WTC11 (cell line): Measurements from ENCODE around the gene ARHGAP26.
"Not testable (repeated sequence)": the region's sequence is repeated elsewhere in the genome, so short reads cannot be mapped to it uniquely, and the experiment has no call there.

Experiments used
- FOXP1 ChIP-seq: sonication (generic); formaldehyde crosslinking; IDR thresholded peaks from 2 replicates; pipeline ENCODE4 v1.8.0; 2022; ENCODE audit warnings: missing genetic modification reagents, mild to moderate bottlenecking, moderate library complexity, borderline replicate concordance
- IRF1 ChIP-seq: sonication (generic); formaldehyde crosslinking; IDR thresholded peaks from 2 replicates; pipeline ENCODE4 v1.8.0; 2023; ENCODE audit warnings: missing genetic modification reagents
- MAX ChIP-seq: sonication (generic); formaldehyde crosslinking; IDR thresholded peaks from 2 replicates; pipeline ENCODE4 v1.8.0; 2022; ENCODE audit warnings: mild to moderate bottlenecking, missing genetic modification reagents
- NR2C2 ChIP-seq: sonication (generic); formaldehyde crosslinking; IDR thresholded peaks from 2 replicates; pipeline ENCODE4 v1.8.0; 2022; ENCODE audit warnings: mild to moderate bottlenecking, missing genetic modification reagents
- SMAD4 ChIP-seq: sonication (generic); formaldehyde crosslinking; IDR thresholded peaks from 2 replicates; pipeline ENCODE4 v1.8.0; 2022; ENCODE audit warnings: mild to moderate bottlenecking, missing genetic modification reagents
- USF2 ChIP-seq: sonication (generic); formaldehyde crosslinking; IDR thresholded peaks from 2 replicates; pipeline ENCODE4 v1.8.1; 2023; ENCODE audit warnings: mild to moderate bottlenecking, missing genetic modification reagents, moderate library complexity
- ZNF138 ChIP-seq: sonication (generic); formaldehyde crosslinking; conservative IDR thresholded peaks from 2 replicates; pipeline ENCODE4 v1.8.1; 2022; ENCODE audit warnings: mild to moderate bottlenecking, moderate library complexity, missing genetic modification reagents
- ZNF423 ChIP-seq: fragments of 250-450 bp; sonication (Bioruptor Pico); IDR thresholded peaks from 2 replicates; pipeline ENCODE4 v2.1.2; 2022; ENCODE audit warnings: mild to moderate bottlenecking, moderate library complexity
- ZNF671 ChIP-seq: fragments of 250-450 bp; sonication (Bioruptor Pico); IDR thresholded peaks from 2 replicates; pipeline ENCODE4 v1.8.0; 2021; ENCODE audit warnings: mild to moderate bottlenecking
- TF ChIP-seq, protein P1 (sequence below): fragments of 200-600 bp; IDR thresholded peaks from 2 replicates; pipeline ENCODE4 v1.8.0; 2022; ENCODE audit warnings: antibody characterized with exemption
- TF ChIP-seq, protein P2 (sequence below): sonication (generic); formaldehyde crosslinking; IDR thresholded peaks from 2 replicates; pipeline ENCODE4 v1.8.1; 2022; ENCODE audit warnings: low read depth, mild to moderate bottlenecking, moderate library complexity, missing genetic modification reagents, borderline replicate concordance
- TF ChIP-seq, protein P3 (sequence below): sonication (generic); formaldehyde crosslinking; IDR thresholded peaks from 2 replicates; pipeline ENCODE4 v1.8.1; 2023; ENCODE audit warnings: mild to moderate bottlenecking, missing genetic modification reagents, borderline replicate concordance
- TF ChIP-seq, protein P4 (sequence below): sonication (generic); formaldehyde crosslinking; IDR thresholded peaks from 2 replicates; pipeline ENCODE4 v1.8.0; 2023; ENCODE audit warnings: mild to moderate bottlenecking, missing genetic modification reagents
- TF ChIP-seq, protein P5 (sequence below): sonication (generic); formaldehyde crosslinking; IDR thresholded peaks from 2 replicates; pipeline ENCODE4 v1.8.1; 2023; ENCODE audit warnings: mild to moderate bottlenecking, missing genetic modification reagents, moderate library complexity

DNA sequence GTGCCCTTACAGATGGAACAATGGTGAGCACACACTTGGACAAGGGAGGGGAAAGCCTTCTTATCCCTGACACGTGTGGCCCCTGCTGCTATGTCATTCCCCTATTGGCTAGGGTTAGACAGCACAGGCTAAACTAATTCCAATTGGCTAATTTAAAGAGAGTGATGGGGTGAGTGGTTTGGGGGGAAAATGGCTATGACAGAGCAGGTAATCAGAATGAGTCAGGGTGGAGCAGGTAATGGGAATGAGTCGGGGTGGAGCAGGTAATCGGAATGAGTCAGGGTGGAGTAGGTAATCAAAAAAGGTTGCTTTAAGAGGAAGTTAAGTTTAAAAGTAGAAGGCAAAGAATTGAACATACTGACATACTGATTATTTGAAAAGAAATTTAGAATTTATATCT is 324.4 kb downstream of the ARHGAP26 start:
- TF ChIP-seq, protein P1, sequence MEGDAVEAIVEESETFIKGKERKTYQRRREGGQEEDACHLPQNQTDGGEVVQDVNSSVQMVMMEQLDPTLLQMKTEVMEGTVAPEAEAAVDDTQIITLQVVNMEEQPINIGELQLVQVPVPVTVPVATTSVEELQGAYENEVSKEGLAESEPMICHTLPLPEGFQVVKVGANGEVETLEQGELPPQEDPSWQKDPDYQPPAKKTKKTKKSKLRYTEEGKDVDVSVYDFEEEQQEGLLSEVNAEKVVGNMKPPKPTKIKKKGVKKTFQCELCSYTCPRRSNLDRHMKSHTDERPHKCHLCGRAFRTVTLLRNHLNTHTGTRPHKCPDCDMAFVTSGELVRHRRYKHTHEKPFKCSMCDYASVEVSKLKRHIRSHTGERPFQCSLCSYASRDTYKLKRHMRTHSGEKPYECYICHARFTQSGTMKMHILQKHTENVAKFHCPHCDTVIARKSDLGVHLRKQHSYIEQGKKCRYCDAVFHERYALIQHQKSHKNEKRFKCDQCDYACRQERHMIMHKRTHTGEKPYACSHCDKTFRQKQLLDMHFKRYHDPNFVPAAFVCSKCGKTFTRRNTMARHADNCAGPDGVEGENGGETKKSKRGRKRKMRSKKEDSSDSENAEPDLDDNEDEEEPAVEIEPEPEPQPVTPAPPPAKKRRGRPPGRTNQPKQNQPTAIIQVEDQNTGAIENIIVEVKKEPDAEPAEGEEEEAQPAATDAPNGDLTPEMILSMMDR = not testable (repeated sequence)
- TF ChIP-seq ZNF423 (CRISPR knock-in tag); MAX (CRISPR knock-in tag); USF2 (CRISPR knock-in tag); NR2C2; FOXP1 (CRISPR knock-in tag); SMAD4 (CRISPR knock-in tag); ZNF671 (CRISPR knock-in tag); IRF1 (CRISPR knock-in tag); ZNF138 (CRISPR knock-in tag): not testable (repeated sequence)
- TF ChIP-seq, protein P2, sequence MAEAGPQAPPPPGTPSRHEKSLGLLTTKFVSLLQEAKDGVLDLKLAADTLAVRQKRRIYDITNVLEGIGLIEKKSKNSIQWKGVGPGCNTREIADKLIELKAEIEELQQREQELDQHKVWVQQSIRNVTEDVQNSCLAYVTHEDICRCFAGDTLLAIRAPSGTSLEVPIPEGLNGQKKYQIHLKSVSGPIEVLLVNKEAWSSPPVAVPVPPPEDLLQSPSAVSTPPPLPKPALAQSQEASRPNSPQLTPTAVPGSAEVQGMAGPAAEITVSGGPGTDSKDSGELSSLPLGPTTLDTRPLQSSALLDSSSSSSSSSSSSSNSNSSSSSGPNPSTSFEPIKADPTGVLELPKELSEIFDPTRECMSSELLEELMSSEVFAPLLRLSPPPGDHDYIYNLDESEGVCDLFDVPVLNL (CRISPR knock-in tag) = not testable (repeated sequence)
- TF ChIP-seq, protein P3, sequence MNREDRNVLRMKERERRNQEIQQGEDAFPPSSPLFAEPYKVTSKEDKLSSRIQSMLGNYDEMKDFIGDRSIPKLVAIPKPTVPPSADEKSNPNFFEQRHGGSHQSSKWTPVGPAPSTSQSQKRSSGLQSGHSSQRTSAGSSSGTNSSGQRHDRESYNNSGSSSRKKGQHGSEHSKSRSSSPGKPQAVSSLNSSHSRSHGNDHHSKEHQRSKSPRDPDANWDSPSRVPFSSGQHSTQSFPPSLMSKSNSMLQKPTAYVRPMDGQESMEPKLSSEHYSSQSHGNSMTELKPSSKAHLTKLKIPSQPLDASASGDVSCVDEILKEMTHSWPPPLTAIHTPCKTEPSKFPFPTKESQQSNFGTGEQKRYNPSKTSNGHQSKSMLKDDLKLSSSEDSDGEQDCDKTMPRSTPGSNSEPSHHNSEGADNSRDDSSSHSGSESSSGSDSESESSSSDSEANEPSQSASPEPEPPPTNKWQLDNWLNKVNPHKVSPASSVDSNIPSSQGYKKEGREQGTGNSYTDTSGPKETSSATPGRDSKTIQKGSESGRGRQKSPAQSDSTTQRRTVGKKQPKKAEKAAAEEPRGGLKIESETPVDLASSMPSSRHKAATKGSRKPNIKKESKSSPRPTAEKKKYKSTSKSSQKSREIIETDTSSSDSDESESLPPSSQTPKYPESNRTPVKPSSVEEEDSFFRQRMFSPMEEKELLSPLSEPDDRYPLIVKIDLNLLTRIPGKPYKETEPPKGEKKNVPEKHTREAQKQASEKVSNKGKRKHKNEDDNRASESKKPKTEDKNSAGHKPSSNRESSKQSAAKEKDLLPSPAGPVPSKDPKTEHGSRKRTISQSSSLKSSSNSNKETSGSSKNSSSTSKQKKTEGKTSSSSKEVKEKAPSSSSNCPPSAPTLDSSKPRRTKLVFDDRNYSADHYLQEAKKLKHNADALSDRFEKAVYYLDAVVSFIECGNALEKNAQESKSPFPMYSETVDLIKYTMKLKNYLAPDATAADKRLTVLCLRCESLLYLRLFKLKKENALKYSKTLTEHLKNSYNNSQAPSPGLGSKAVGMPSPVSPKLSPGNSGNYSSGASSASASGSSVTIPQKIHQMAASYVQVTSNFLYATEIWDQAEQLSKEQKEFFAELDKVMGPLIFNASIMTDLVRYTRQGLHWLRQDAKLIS = not testable (repeated sequence)
- TF ChIP-seq, protein P4, sequence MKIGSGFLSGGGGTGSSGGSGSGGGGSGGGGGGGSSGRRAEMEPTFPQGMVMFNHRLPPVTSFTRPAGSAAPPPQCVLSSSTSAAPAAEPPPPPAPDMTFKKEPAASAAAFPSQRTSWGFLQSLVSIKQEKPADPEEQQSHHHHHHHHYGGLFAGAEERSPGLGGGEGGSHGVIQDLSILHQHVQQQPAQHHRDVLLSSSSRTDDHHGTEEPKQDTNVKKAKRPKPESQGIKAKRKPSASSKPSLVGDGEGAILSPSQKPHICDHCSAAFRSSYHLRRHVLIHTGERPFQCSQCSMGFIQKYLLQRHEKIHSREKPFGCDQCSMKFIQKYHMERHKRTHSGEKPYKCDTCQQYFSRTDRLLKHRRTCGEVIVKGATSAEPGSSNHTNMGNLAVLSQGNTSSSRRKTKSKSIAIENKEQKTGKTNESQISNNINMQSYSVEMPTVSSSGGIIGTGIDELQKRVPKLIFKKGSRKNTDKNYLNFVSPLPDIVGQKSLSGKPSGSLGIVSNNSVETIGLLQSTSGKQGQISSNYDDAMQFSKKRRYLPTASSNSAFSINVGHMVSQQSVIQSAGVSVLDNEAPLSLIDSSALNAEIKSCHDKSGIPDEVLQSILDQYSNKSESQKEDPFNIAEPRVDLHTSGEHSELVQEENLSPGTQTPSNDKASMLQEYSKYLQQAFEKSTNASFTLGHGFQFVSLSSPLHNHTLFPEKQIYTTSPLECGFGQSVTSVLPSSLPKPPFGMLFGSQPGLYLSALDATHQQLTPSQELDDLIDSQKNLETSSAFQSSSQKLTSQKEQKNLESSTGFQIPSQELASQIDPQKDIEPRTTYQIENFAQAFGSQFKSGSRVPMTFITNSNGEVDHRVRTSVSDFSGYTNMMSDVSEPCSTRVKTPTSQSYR (CRISPR knock-in tag) = not testable (repeated sequence)
- TF ChIP-seq, protein P5, sequence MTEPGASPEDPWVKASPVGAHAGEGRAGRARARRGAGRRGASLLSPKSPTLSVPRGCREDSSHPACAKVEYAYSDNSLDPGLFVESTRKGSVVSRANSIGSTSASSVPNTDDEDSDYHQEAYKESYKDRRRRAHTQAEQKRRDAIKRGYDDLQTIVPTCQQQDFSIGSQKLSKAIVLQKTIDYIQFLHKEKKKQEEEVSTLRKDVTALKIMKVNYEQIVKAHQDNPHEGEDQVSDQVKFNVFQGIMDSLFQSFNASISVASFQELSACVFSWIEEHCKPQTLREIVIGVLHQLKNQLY = not testable (repeated sequence)
